ENCODE data around the gene ERC2.

Gene ERC2

GRCh38 chr3:56477646-56478045 is 9.4 kb upstream of the ERC2 start:
- TF ChIP-seq CTCF (IDR thresholded peaks at IDR 0.05), result no peak

GRCh38 chr3:56476771-56477170 is 8.5 kb upstream of the ERC2 start:
- no peak for TF ChIP-seq CTCF (IDR thresholded peaks at IDR 0.05)

- no peak for TF ChIP-seq CTCF (IDR thresholded peaks at IDR 0.05)
Measured at GRCh38 chr3:56471771-56472170, 3.5 kb upstream of the ERC2 start.

- TF ChIP-seq CTCF (IDR thresholded peaks at IDR 0.05), result no peak
Measured at GRCh38 chr3:56469141-56469540, 874 bp upstream of the ERC2 start.

- TF ChIP-seq CTCF (IDR thresholded peaks at IDR 0.05), result no peak
Measured at GRCh38 chr3:56467801-56468183, 475 bp downstream of the ERC2 start.

GRCh38 chr3:56467108-56467507 is 1.2 kb downstream of the ERC2 start:
- TF ChIP-seq CTCF (IDR thresholded peaks at IDR 0.05), result no peak

GRCh38 chr3:56459719-56460118 is 8.5 kb downstream of the ERC2 start:
- TF ChIP-seq CTCF (IDR thresholded peaks at IDR 0.05), result no peak

- TF ChIP-seq CTCF (IDR thresholded peaks at IDR 0.05), result no peak
Measured at GRCh38 chr3:56459104-56459496, 9.2 kb downstream of the ERC2 start.
